GM21717 (cell line): ENCODE data around the gene MYO7B.

ENCODE experiments used
- ATAC-seq: cut with Tn5 transposase; IDR thresholded peaks from one replicate; pipeline ENCODE4 v1.9.1; 2021; ENCODE audit warnings: mild to moderate bottlenecking, moderate library complexity; ENCODE audit not compliant: unreplicated experiment

MYO7B gene

GRCh38 chr2:127607399-127607908 lies 72.0 kb downstream of the MYO7B start:
- no peak for ATAC-seq

DNA sequence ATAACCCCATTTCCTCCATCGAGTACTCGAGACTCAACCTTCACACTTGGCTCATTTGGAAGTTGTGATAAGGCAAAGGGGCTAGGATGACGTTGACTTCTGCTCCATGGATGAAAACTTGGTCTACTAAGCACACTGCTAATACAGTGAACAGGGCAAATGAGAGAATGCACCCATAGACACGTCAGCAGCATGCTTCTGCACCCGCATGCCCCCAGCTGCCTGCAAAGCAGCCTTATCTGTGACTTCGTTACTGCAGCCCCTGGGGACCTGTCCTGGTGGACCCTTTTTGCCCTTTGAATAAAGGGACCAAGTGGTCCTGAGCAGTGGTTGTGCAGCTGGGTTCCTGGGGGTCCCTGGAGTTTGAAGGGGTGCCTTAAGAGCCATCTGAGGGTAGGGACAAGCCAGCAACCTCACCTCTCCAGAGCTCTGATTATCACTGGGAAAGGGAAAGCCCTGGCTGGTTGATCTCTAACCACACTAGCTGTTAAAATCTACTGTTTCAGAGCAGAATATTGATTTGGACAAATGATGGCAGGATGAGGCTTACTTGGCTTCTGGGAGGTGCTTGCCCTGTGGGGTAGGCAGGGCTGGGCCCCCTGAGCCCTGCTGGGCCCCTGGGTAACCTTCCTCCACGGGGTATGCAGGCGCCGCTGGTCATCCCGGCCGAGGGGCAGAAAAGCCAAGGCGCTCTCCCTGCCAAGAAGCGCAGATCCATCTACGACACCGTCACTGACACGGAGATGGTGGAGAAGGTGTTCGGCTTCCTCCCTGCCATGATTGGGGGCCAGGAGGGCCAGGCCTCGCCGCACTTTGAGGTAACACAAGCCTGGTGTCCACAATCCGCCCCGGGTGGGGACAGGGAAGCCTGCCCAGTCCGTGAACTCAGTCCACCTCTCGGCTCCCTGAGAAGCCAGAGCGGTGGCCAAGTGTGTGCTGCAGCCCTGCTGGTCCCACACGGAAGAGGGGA lies 72.9 kb downstream of the MYO7B start:
- no peak for ATAC-seq

- ATAC-seq = no peak
Observed at GRCh38 chr2:127609031-127609751, 73.7 kb downstream of the MYO7B start.

GRCh38 chr2:127609818-127610217 lies 74.3 kb downstream of the MYO7B start:
- ATAC-seq = no peak

- ATAC-seq = no peak
Observed at GRCh38 chr2:127610561-127610960, 75.1 kb downstream of the MYO7B start.

DNA sequence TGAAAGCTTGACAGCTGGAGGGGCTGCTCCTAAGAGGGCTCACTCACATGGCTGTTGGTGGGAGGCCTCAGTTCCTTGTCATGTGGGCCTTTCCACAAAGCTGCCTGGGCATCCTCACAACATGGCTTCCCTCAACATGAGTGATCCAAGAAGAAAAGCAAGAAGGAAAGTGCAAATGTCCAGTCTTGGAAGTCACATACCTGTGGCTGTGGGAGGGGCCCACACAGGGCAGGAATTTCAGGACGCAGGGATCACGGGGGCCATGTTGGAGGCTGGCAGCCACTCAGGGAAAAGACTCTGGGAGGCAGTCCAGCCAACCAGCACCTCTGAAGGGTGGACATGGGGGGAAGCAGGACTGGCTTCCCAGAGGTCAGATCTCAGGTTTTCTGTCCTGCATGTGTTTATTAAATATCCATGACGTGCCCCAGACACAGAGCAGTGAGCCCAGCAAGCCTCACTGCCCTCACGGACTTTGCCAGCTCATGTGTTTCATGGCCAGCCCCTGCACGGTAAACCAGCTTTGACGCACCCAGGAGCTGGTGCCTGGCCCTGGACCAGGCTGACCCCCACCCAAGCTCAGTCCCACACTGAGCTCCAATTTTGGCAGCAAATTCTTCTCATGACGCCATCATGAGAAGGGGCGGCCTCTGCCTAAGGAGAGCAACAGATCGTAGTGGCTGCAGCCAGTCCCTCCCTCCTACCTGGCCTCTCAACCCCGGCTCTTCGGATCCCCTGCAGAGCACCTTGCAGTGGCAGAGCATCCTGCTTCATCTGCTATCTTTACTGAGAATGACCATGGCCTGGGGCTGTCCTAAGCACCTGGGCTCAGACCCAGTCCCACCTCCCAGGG lies 75.8 kb downstream of the MYO7B start:
- no peak for ATAC-seq

DNA sequence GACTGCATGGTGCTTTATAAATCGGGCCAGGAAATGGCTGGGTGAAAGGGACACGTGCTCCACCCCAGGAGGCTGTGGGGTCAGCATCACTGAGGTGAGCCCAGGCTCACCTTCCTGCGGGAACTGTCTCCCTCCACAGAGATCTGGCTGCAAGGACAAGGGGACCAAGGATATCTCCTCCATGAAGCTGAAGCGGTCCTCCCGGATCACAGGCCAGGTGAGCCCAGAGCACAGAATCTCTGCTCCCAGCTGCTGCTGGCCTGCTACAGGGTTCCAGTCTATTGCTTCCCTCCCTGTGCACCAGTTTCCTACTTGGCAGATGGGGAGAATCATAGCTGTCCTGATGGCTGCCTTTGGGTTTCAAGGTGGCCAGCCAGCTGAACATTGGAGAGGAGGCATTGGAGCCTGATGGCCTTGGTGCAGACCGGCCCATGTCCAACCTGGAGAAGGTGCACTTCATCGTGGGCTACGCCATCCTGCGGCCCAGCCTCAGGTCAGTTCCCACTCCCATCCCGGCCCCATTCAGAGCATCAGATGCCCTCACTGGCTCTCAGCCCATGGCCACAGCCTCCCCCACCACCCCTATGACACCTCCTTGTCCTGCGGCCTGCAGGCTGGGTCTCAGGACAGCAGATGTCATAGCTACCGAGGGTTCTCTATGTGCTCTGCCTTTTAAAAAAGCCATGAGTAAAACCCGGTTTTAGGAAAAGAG lies 76.8 kb downstream of the MYO7B start:
- no peak for ATAC-seq

DNA sequence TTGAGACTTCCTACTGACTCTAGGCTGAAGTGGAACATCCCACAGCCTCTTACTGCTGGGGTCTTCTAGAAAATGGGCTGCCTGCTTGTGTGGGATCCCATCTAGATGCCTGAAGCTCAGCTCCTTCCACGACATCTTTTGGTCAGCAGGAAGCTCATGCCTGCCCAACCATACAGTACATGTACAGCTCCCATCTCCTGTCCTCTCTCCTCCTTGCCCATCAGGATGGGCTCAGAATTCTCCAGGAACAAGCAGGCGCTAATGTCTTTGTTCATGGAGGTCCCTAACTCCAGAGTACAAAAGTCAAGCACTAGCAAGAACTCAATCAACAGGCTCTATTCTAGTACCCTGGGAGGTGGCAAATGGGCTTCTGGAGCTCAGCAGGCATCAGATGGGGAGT lies 78.8 kb downstream of the MYO7B start:
- ATAC-seq = no peak

GRCh38 chr2:127614731-127615130 lies 79.2 kb downstream of the MYO7B start:
- ATAC-seq = no peak

DNA sequence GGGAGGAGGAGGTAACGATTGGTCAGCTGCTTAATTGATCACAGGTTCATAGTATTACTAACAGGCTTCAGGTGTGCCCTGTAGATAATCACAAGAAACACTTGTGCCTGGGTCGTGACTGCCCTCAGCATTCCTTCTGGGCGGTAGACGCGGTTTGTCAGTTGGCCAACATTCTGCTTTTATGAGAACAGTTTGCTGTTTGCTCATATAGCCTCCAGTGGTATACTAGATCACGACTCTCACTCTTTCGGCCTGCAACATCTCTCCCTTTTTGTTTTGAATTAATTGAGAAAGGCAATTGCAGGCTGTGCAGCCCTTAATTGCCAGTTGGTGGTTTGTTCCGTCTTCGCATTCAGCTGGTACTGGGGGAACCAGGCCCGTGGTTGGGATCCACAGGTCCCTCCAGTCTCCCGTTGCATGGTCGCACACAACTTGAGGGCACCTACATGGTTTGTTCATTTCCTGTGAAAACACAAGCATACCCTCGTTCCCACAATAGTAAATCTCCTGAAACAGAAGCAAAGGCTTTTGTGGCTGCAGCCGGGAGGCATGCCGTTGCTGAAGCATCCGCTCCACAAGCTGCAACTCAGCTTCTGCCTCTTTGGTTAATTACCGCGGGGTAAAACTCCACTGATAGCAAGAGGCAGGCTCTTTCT lies 80.2 kb downstream of the MYO7B start:
- no peak for ATAC-seq

- ATAC-seq = no peak
Observed at GRCh38 chr2:127618551-127619202, 83.2 kb downstream of the MYO7B start.

DNA sequence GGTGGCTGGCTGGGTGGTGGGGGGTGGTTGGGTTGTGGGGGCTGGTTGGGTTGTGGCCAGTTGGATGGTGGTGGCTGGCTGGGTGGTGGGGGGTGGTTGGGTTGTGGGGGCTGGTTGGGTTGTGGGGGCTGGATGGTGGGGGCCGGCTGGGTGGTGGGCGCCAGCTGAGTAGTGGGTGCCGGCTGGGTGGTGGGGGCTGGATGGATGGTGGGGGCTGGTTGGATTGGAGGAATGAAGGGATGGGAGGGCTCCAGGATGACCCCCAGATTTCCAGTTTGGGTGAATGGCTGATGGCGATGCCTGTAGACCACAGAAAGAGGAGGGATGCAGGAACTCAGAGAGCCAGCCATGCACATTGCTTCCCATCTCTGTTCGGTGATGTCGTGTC lies 83.7 kb downstream of the MYO7B start:
- ATAC-seq = no peak

DNA sequence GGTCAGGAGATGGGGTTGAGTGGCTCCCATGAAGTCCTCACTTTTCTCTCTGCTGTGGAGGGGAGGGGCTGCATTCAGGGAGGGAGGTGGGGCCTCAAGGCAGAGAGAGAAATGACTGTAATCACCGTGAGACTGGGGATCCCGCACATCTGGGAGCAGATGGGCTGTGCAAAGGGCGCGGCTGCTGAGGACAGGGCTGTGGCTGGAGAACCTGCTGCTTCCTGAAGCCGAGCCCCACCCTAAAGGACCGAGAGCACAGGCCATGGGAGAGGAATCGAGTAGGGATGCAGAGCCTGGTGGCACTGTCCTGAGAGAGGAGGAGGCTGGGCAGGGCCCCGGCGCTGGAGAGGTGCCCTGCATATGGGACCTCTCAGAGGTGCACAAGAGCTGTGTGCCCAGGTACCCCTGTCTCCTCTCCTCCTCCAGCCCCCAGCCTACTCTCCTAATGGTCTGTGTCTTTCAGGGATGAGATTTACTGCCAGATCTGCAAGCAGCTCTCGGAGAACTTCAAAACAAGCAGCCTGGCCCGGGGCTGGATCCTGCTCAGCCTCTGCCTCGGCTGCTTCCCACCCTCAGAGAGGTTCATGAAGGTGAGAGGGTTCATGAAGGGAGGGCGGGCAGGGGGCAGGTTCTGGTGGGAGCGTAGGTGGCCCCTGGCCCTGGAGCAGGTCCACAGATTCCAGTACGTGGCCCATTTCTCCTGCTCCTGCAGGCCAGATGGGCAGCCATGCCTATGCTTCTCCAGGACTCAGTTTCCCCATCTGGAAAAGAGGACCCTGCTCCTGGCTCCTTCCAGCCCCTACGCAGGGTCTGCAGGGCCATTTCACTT lies 84.6 kb downstream of the MYO7B start:
- no peak for ATAC-seq

- ATAC-seq = no peak
Observed at GRCh38 chr2:127620866-127621265, 85.4 kb downstream of the MYO7B start.

- ATAC-seq = no peak
Observed at GRCh38 chr2:127621981-127622431, 86.5 kb downstream of the MYO7B start.

DNA sequence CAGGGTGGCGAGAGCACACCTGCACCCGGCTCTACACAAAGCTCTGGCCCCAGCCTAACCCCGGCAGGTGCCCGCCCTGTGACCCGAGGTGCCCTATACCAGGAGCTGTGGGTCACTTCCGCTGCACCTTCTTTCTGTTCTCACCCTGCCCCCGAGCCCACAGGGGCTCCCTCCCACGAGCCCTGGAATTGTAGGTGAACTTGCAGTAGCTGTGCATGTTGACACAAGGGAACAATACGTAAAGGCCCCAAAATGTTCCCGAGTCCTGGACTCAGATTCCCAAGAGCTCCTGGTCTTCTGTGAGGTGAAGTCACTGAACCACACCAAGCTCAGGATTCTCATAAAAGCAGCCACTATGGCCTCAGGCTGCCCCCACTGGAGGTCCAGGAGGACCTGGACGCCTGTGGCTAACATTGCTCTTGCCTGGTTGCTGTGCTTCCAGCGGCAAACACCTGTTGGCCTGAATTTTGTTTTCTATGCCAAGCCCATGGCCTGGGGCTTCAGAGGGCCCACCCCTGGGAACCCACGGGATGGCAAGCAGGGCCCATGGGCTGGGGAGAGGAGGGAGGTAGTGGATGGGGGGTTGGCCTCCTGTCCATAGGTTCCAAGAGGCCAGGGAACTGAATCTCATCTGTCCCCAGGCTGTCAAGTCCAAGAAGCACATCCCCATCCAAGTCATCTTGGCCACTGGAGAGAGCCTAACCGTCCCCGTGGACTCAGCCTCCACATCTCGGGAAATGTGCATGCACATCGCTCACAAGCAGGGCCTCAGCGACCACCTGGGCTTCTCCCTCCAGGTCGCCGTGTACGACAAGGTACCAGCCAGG lies 87.3 kb downstream of the MYO7B start:
- no peak for ATAC-seq
